ENCODE results near the gene TRIM36. TPM values are rescaled to one million over a fixed set of nuclear protein-coding genes. Genes with fewer than 3 reads are reported as not detected.

TRIM36 gene
- 0.33 and 2.2 TPM in 2 replicates for total RNA-seq

GRCh38 chr5:115169487-115170133, at the start of gene TRIM36:
Gene TRIM36, minus strand, starts transcription at chr5:115169908. Its CDS starts 274 bp downstream, at chr5:115169634.

Other genes with a start within 250 kb of the TRIM36 start
- 14.0 and 21.0 TPM in 2 replicates for gene PGGT1B, start 93.0 kb upstream of the TRIM36 start, total RNA-seq
- 6.9 and 8.5 TPM in 2 replicates for gene CCDC112, start 126.7 kb upstream of the TRIM36 start, total RNA-seq

Measured in vein endothelial cell (primary cell).